K562 (cell line): Measurements from ENCODE around the gene FYTTD1. TPM values are rescaled to one million over a fixed set of nuclear protein-coding genes. Genes with fewer than 3 reads are reported as not detected.

Experiments
- ASH1L ChIP-seq: fragments of 450-650 bp; IDR thresholded peaks from 2 replicates; pipeline ENCODE4 v1.6.1; 2018; ENCODE audit warnings: borderline replicate concordance, mild to moderate bottlenecking, low read depth; ENCODE audit not compliant: partially characterized antibody
- DMBX1 ChIP-seq: fragments of 250-450 bp; sonication (Bioruptor Pico); IDR thresholded peaks from 2 replicates; pipeline ENCODE4 v1.8.0; 2022; ENCODE audit warnings: inconsistent platforms, mild to moderate bottlenecking, moderate library complexity, borderline replicate concordance
- ELF1 ChIP-seq: fragments of 200-800 bp; sonication (Bioruptor generic); IDR thresholded peaks from 2 replicates; pipeline ENCODE4 v1.6.1; 2016; ENCODE audit warnings: missing genetic modification characterization, missing compliant biosample characterization
- KAT7 ChIP-seq: sonication (generic); formaldehyde crosslinking; IDR thresholded peaks from 2 replicates; pipeline ENCODE4 v1.8.0; 2022; ENCODE audit warnings: missing genetic modification reagents, mild to moderate bottlenecking, borderline replicate concordance
- MAFG ChIP-seq: fragments of 450-650 bp; conservative IDR thresholded peaks from 2 replicates; pipeline ENCODE4 v1.6.1; 2016; ENCODE audit warnings: missing genetic modification characterization, missing compliant biosample characterization
- NBN ChIP-seq: fragments of 450-650 bp; IDR thresholded peaks from 2 replicates; pipeline ENCODE4 v1.6.1; 2016; ENCODE audit warnings: low read depth, mild to moderate bottlenecking
- PHB ChIP-seq: fragments of 250-450 bp; sonication (Bioruptor Pico); IDR thresholded peaks from 2 replicates; pipeline ENCODE4 v1.5.0; 2021
- POLR3G ChIP-seq: IDR thresholded peaks from 2 replicates; pipeline ENCODE4 v1.6.1; 2011; ENCODE audit not compliant: insufficient read length, insufficient replicate concordance; ENCODE audit errors: extremely low read depth
- RREB1 ChIP-seq: fragments of 250-450 bp; sonication (Bioruptor Pico); IDR thresholded peaks from 2 replicates; pipeline ENCODE4 v1.4.0; 2020
- TCF7L2 ChIP-seq: fragments of 150-350 bp; IDR thresholded peaks from 2 replicates; pipeline ENCODE4 v1.6.1; 2016; ENCODE audit warnings: low read depth, mild to moderate bottlenecking, low read length, moderate library complexity
- ZNF347 ChIP-seq: fragments of 450-650 bp; formaldehyde crosslinking; IDR thresholded peaks from 2 replicates; pipeline ENCODE4 v1.4.0; 2020; ENCODE audit warnings: low read depth, mild to moderate bottlenecking, moderate library complexity
- ZNF830 ChIP-seq: fragments of 250-450 bp; sonication (Bioruptor Pico); IDR thresholded peaks from 2 replicates; pipeline ENCODE4 v1.5.0; 2021; ENCODE audit warnings: mild to moderate bottlenecking
- polyA plus RNA-seq, 8 experiments: library from polyadenylated mRNA; depleted of rRNA in 4 of 8; stranded (reverse) in 5 of 8; unstranded in 3 of 8; fragments of >200 nt; fragmentation: Nextera tagmentation in 2 of 8; fragmentation: Illumina TruSeq in 1 of 8; extraction: Ambion mirVana in 2 of 8; extraction: Trizol in 1 of 8; gene quantifications; 2 replicates each; pipeline versions ENCODE4 v1.2.1 to v1.2.3, GENCODE V29; 2011 to 2014; ENCODE audit warnings: inconsistent platforms in 1 of 8, missing spikeins in 1 of 8
- total RNA-seq, 7 experiments: library from RNA; depleted of rRNA in 6 of 7; stranded (reverse); fragments of >200 nt in 6 of 7; fragmentation: Illumina TruSeq in 2 of 7; extraction: Trizol in 2 of 7; gene quantifications; 2 replicates each; pipeline versions ENCODE4 v1.2.1 to v1.2.3, GENCODE V29; 2011 to 2021; ENCODE audit warnings: low replicate concordance in 1 of 7
- TF ChIP-seq, protein P1 (sequence below): fragments of 450-650 bp; conservative IDR thresholded peaks from 2 replicates; pipeline ENCODE4 v1.6.1; 2016; ENCODE audit warnings: missing genetic modification characterization, low read depth, mild to moderate bottlenecking, missing compliant biosample characterization, moderate library complexity
- TF ChIP-seq, protein P2 (sequence below): fragments of 450-650 bp; formaldehyde crosslinking; IDR thresholded peaks from 2 replicates; pipeline ENCODE4 v1.4.0; 2020; ENCODE audit warnings: mild to moderate bottlenecking
- TF ChIP-seq, protein P3 (sequence below), 2 experiments: fragments of 450-650 bp in 1 of 2; IDR thresholded peaks; 2 replicates each; pipeline ENCODE4 v1.6.1; 2011 to 2017; ENCODE audit warnings: low read depth in 2 of 2, antibody characterized with exemption in 1 of 2, borderline replicate concordance in 1 of 2, low read length in 1 of 2, mild to moderate bottlenecking in 1 of 2, mixed read lengths in 1 of 2; ENCODE audit not compliant: control insufficient read depth in 1 of 2

Gene FYTTD1
- total and polyA plus RNA-seq, 9 of the 15 experiments (the other 6 are each of a cell fraction or from before 2014, with no cell fraction given): 35.7 to 106 (median 76.3) TPM

DNA sequence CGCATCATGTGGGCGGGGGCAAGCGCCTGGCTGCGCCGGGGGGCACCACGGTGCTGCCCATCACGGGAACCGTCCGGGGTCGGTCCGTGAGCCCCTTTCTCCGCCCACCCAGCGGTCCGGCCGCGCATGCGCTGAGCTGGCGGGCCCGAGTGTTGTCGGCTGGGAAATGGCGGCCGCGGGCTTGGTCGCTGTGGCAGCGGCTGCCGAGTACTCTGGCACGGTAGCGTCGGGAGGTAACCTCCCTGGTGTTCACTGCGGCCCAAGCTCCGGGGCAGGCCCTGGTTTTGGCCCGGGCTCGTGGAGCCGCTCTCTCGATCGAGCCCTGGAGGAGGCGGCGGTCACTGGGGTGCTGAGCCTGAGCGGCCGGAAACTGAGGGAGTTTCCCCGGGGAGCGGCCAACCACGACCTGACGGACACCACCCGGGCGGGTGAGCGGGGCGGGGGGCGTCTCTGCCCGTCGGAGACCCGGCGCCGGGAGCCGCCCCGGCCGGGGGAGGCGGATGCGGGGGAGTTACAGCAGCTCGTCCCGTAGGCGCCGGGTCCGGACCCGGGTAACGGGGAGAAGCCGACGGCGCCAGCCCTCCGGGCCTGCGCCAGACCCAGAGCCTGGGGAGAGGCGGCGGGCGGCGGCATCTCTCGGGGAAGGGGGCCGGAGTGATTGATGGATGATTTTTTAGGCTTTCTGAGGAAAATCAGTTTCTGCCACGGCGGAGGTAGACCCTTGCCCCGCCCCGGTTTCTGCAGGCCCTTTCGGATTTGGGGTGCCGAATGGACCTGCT, 41.6 kb downstream of the FYTTD1 start, which contains the start of gene LRCH3 (continued):
- TF ChIP-seq RREB1 (CRISPR knock-in tag): no peak
- no peak for TF ChIP-seq ELF1 (tag)
- no peak for TF ChIP-seq TCF7L2
- TF ChIP-seq, protein P1, sequence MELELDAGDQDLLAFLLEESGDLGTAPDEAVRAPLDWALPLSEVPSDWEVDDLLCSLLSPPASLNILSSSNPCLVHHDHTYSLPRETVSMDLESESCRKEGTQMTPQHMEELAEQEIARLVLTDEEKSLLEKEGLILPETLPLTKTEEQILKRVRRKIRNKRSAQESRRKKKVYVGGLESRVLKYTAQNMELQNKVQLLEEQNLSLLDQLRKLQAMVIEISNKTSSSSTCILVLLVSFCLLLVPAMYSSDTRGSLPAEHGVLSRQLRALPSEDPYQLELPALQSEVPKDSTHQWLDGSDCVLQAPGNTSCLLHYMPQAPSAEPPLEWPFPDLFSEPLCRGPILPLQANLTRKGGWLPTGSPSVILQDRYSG: no peak
- no peak for TF ChIP-seq ZNF347
- TF ChIP-seq DMBX1 (CRISPR knock-in tag): no peak
- TF ChIP-seq PHB (CRISPR knock-in tag): peak; percentile 25; the same call in 1 of the 2 replicates
- TF ChIP-seq, protein P2, sequence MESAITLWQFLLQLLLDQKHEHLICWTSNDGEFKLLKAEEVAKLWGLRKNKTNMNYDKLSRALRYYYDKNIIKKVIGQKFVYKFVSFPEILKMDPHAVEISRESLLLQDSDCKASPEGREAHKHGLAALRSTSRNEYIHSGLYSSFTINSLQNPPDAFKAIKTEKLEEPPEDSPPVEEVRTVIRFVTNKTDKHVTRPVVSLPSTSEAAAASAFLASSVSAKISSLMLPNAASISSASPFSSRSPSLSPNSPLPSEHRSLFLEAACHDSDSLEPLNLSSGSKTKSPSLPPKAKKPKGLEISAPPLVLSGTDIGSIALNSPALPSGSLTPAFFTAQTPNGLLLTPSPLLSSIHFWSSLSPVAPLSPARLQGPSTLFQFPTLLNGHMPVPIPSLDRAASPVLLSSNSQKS: no peak
- no peak for TF ChIP-seq MAFG (tag)
- TF ChIP-seq KAT7: peak; percentile 63
- no peak; the same call in 1 of the 2 replicates for TF ChIP-seq NBN
- no peak for TF ChIP-seq POLR3G
- TF ChIP-seq, protein P3, sequence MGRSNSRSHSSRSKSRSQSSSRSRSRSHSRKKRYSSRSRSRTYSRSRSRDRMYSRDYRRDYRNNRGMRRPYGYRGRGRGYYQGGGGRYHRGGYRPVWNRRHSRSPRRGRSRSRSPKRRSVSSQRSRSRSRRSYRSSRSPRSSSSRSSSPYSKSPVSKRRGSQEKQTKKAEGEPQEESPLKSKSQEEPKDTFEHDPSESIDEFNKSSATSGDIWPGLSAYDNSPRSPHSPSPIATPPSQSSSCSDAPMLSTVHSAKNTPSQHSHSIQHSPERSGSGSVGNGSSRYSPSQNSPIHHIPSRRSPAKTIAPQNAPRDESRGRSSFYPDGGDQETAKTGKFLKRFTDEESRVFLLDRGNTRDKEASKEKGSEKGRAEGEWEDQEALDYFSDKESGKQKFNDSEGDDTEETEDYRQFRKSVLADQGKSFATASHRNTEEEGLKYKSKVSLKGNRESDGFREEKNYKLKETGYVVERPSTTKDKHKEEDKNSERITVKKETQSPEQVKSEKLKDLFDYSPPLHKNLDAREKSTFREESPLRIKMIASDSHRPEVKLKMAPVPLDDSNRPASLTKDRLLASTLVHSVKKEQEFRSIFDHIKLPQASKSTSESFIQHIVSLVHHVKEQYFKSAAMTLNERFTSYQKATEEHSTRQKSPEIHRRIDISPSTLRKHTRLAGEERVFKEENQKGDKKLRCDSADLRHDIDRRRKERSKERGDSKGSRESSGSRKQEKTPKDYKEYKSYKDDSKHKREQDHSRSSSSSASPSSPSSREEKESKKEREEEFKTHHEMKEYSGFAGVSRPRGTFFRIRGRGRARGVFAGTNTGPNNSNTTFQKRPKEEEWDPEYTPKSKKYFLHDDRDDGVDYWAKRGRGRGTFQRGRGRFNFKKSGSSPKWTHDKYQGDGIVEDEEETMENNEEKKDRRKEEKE (IDR thresholded peaks at IDR 0.05; ENCODE audit: borderline replicate concordance in 1 of 2, control insufficient read depth in 1 of 2, low read depth in 2 of 2, low read length in 1 of 2): no peak
- TF ChIP-seq ZNF830 (CRISPR knock-in tag): peak; percentile 84; the same call in 1 of the 2 replicates
- TF ChIP-seq ASH1L: no peak
